Activated gamma-delta T cell treated with anti-CD3 and anti-CD28 coated beads, Interleukin-2, amount 50 U/mL, for 16 hours (primary cell): ENCODE results near the gene DAPK2.

Source experiments
- DNase-seq: peaks from one replicate; pipeline ENCODE4 v3.0.0-alpha.2; 2020; ENCODE audit warnings: low read depth

The DAPK2 gene

DNA sequence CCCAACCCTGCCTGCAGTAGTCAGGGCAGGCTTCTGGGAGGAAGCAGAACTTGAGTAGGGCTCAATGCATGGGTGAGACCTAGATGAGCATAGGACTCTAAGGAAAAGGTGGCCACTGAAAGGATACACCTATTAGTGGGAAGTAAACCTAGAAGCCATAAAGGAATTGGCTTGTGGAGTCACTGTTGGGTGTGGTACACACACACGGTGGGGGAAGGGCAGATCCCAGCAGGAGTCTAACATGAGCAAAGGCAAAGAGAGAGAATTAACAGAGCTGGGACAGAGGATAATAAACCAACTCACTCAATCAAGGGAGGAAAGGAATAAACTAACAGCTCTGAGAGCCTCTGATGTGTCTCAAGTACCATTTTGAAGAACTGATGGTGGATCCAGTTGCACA is 23.1 kb downstream of the DAPK2 start:
- no peak for DNase-seq

DNA sequence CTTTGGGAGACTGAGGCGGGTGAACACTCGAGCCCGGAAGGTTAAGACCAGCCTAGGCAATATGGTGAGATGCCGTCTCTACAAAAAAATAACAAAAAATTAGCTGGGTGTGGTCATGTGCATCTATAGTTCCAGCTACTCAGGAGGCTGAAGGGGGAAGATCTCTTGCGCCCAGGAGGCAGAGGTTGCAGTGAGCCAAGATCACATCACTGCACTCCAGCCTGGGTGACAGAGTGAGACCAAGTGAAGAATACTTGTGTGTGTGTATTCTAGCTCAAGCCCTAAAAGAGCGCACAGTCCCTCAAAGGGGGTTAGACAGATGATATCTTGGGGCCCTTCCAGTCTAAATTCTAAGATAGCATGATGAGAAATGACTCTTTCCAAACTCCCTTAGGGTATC is 23.7 kb downstream of the DAPK2 start:
- DNase-seq: no peak

DNA sequence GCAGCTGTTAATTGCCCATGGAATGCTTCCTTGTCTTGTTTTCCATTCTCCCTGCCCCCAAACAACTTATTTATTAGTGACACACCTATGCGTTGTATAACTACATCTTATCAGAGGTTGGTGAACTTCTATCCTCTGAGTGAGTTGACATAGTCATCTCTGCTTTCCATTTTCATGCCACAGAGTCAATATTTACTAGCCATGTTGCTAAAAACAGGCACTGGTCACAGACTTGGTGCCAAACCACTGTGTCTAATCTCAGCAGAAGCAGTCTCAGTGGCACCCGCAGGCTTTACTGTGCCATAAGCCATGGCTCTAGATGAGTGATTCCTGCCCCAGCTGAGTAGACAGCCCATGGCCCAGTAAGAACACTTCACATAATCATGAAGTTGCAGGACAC is 26.5 kb downstream of the DAPK2 start:
- no peak for DNase-seq

DNA sequence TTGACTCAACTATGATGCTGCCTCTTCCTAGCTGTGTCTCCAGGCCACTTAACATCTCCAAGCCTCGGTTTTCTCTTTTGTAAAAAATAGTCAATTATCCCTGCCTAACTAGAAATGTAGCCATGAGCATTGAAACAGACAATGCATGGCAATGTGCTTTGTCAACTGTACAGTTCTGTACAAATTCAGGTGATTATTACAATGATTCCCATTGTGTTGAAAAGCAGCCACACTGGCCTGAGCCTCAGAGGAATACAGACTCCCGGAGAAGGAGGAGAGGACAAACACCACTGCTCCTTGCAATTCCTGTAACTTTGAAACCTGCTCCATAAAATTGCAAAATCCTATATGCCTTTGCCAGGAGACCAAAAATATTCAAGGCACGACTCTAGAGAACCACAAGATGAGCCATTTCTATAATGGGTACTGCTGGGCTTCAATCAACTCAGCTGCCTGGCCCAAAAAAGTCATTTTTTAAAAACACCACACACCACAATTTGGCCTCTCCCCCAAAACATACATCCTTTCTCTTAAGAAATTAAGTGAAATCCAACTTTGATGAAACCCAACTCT is 28.6 kb downstream of the DAPK2 start:
- no peak for DNase-seq

DNA sequence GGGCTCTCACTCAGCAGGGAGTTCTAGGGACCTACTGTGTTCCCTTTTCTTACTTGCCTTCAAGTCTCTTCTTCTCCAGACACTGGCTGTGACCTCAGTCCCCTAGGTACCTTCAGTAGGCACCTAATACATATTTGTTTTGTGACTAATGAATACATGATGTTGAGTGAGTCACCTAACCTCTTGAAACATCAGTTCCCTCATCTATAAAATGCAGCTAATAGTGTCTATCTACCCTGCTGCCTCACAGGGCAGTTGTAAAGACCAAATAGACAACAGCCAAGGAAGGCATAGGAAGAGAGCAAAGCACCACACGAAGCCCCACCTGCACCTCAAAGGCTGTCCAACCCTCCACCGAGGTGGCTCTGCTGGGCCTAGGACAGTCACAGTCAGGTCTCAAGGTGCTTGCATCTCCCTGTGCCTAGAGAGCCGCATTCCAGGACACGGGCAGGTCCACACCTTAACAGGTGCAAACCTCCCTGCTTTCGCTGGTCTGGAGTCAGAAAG is 29.1 kb downstream of the DAPK2 start:
- DNase-seq: no peak

DNA sequence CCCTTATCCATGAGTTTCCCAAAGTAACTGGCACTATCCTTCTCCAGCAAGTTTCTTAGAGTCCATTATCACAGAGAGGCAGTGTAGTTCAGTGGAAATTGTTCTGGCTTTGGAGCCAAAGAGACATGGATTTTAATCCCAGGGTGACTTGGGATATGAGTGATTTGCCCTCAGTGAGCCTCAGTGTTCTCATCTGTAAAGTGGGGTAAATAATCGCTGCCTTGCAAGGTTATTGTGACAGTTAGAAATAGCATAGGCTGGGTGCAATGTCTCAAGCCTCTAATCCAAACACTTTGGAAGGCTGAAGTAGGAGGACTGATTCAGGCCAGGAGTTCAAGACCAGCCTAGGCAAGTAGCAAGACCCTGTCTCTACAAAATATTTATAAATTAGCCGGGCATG is 30.0 kb downstream of the DAPK2 start:
- DNase-seq: no peak

DNA sequence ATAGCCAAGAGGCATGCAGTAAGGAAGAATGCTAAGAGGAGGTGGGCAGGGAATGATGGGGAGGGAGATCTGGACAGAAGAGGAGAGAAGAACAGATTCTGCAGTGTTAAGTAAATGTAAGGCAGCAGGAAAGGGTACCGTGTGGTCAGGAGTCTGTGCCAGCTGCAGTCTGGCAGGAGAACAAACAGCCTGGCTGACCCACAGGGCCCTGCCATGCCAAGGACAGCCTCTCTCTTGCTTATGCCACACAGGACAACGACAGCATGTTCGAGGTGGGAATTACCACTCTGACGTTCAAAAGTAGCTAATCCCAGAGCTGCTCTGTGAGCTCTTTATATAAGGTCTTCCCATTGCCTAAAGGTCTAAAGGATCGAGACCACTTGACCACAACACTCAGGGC is 31.3 kb downstream of the DAPK2 start:
- DNase-seq: no peak

DNA sequence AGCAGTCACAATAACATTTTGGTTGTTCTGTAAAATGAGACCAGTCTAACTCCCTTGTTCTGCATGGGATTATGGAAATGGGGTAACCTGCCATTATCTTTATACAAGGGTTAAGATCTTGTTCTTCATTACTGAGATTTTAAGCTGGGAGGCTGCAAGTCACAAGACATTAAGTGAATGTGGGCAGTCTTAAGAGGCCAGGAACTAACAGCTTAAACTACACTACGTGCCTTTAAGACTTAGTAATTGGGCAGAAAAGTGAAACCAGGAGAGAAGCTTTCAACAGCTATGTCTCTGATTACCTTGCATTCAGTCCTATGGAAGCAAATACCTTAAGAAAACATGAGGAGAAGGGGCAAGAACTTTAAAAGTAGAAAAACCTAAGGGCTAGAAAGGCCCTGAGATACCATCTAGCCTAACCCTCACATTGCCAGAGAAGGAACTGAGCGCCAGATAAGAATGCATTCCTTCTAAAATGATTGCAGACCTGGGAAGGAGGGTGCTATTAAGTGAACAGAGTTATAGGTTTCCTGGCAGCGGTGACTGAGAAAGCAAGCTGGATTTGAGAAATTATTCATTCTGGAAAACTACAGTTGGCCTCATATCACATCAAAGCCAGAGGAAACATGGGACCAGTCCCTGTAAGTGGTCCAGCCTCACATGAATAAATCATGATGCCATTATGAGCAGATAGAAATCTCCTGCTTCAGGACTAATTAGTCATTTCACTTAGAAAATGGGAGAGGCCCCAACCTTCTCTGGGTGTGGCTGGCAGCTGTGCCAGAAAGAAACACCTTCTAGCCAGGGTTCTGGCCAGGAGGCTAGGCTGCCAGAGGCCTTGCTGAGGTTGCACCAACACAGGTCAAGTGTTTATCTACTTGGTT is 32.9 kb downstream of the DAPK2 start:
- no peak for DNase-seq

DNA sequence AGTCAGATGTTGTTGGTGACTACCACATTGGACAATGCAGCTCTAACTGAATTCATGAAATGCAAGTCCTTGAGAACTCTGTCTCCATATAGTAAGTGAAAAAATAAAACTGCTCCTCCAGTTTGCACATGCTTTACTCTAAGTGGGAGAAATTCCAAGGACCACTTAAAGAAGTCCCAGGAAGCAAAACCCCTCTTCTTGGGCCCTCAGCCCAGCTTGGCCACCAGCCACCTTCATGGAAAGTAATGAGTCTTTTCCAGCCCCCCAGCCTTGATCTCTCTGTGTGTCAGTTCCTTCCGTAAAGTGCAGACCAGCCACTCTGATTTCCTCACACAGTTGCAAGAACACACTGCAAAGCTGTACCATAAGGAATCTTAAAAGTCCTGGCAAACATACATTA is 34.5 kb downstream of the DAPK2 start:
- no peak for DNase-seq

DNA sequence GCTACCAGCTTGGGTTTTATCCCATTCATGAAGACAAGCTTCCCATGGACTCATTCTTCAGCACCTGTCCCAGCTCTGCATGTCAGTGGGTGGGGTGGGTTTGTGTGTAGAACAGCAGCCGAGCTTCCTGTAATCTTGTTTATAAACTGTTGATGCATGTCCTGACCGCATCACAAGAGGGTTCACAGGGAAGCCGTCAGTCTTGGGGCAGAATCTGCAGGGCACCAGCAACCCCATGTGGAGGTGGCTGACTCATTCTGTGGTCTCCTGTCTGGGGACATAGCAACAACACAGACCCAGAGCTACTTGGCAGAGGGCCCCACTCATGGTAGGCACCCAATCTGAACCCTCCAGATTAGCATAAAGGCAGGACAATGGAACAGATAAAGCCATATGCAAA is 35.6 kb downstream of the DAPK2 start:
- DNase-seq: peak; percentile 82

DNA sequence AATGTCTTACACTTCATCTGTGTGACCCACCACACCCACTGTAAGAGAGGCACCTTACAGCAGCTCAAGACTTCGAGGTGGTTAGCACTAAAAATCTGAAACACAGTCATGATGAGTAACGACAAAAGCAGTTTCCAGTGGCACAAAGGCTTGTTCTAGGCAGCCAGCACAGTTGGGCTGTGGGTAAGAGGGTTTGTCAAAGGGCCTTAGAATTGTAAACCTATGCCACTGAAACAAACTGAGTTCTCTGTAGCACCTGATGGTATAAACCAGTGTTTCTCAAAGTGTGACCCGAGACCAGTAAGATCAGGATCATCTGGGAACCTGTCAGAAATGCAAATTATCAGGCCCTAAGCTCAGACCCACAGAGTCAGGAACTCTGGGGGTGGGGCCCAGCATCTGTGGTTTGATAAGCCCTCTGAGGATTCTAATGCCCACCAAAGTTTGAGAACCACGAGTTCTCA is 36.5 kb downstream of the DAPK2 start:
- peak; percentile 31 for DNase-seq

DNA sequence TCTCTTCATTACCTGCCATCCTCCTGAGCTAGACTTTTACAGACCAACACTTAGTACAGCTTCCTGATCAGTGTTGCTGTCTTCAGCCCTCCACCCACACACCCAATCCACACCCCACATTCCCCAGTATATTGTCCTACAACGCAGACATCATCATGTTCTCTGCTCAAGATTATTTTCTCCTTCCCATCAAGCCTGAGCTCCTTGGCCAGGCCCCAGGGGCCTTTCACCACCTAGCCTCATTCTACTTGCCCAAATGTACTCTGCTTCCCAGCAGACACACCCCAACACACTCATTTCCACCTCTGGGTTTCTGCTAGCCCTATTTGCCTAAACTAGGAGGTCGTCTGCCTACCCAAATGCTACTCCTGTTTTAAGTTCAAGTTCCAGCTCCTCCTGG is 37.0 kb downstream of the DAPK2 start:
- no peak for DNase-seq

DNA sequence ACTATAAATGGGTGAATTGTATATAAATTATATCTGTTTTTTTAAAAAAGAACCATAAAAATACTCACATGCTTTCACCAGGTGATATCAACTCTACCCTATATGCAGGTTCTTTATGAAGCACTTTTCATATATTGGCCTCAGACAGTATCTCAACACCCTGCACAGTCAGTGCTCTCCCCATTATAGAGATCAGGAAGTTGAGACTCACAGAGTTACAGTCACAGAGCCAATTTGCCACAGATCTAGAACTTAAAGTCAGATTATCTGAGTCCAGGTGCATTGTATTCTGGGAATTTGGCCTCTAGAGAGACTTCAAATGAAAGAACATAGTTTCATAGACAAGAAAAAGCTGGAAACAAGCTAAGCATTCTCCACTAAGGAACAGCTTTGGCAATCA is 38.1 kb downstream of the DAPK2 start:
- no peak for DNase-seq

DNA sequence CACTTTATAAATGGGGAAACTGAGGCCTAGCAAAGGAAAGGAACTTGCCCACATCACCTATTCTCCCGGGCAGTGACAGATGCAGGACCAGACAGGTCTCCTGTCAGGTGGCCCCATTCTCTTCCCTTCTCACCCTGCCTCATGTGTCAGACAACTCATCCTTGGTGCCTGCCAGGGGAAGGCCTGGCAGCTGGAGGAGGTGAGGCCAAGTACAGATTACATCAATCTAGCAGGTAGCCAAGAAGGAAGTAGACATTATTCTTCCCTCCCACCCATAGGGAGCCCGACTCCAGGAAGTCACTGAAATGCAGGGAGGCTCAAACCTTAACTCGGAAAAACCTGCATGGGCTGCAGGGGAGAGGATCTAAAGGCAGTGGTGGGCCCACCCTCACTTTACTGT is 39.6 kb downstream of the DAPK2 start:
- no peak for DNase-seq

DNA sequence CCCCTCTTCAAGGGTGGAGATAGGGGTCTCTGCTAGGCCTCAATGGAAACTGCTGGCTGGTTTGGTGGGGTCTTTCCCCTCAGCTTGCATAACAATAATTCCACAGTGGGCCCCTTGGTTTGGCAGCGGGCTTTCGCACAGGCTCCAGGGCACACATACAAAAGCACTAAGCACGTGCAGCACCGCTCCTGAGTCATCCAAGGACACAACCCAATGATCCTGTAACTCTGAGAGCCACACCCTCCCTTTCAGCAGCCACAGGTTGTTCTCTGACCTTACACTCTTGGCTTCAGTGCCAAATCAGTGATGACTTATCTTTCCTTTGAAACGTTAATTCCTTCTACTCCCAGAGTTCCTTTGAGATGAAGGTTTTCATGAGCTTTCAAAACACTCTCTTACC is 41.7 kb downstream of the DAPK2 start:
- DNase-seq: no peak

DNA sequence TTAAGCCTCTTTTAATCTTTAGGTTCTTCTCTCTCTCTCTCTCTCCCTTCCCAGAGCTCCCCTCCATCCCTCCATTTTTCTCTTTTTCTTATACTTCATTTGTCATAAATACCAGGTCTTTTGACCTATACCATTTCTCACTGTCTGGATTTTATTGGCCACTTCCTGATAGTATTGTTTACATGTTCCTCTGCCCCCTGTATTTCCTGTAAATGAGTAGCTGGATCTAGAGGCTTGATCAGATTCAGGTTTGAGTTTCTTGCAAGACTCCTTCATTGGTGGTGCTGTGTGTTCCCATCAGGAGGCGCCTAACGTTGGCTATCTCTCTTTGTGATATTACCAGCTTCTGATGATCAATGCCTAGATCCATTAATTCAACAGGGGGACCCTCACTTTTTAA is 42.2 kb downstream of the DAPK2 start:
- no peak for DNase-seq

DNA sequence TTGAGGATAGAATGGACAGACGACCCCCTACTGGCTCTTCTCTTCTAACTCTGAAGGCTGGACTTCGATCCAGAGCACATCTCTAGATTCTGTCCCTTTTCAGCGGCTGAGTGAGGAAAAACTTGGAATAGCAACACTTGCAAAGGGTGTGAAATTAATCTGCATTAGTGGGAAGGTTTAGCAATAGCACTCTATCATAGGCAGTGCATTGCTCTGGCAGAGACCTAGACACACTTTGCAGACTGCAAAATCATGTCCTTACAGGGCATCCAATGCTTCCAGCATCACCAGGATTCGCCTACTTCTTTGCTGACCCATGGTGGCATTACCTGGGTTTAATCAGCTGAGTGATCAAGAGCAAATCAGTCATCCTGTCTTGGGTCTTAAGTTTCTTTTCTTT is 43.1 kb downstream of the DAPK2 start:
- DNase-seq: no peak

DNA sequence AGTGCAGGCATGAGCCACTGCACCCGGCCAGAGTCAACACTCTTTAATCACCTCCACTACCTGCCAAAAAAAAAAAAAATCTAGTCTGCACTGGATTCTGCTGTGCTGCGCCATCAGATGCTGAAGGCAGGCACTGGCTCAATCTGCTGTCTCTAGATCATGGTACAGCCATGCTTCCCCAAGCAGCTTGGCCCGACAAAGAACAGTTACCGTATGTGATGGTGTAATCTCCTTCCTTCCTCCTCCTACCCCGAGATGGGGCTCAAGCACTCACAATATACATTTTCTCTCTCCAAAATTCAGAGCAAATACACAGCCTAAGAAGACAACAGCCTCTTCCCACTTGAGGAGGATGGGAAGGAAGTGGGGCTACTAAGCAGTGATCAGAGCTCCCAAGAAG is 45.1 kb downstream of the DAPK2 start:
- DNase-seq: no peak

DNA sequence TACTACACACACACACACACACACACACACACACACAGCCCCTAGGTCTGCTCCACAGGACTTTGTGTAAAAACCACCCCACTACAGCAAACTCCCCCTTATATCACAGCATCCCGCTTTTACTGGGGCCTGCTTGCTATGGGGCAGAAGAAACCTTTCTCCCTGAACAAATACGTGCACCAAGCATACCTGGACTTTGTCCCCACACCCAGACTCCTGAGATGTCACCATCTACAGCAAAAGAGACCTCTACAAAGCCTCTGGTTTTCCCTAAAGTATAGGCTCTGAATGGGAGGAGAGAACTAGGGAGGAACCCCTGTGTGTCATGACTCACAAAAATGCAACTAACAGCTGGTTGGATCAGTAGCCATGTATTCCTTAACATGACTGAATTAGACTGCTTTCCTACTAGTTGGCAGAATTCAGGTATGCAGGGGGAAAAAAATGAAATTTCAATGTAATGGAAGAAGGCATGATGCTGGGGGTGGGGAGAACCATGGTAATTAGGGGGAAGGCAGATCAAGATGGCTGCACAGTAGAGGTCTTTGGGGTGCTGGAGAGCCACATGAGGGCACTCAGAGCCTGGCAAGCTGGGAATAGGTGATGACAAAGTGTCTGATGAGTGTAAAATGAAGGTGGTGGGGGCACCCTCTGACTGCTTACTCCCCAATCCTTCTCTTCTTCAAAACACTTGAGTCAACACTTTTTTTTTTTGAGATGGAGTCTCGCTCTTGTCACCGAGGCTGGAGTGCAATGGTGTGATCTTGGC is 45.9 kb downstream of the DAPK2 start:
- DNase-seq: no peak

DNA sequence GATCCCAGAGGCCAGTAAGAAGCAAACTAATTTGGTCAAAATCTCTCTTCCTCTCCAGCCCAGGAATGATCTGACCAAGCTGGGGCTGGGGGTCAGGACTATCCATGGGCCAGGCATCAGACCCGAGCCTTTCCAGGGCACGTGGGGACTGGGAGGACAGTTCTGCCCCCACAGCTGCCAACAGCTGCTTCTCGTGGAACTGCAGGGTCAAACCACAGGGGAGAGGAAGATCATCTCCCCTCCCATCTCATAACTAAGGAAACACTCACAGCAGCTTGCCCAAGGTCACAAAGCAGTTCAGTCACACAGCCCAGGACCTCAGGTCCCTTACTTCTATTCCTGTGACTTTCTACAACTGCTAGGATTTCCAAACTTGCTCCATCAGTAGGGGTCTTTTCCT is 47.1 kb downstream of the DAPK2 start:
- DNase-seq: no peak

DNA sequence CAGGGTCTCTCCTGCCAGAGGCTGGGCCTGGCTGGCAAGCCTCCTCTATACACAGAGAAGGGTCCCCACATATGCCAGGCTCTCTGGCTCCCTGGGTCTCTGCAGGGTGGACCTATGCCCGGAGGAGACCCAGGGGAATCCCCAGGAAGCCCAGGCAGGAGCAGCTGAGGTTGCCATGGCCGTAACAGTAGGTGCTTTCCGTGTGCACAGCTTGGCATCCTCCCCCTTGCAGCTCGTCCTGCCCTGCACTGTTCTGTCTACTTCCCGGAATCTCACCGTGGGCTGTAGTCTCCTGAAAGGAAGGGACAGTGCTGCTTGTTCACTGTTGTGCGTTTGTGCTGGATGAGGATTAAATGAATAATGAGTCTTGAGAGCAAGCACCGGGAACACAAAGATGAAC is 47.8 kb downstream of the DAPK2 start:
- DNase-seq: no peak

DNA sequence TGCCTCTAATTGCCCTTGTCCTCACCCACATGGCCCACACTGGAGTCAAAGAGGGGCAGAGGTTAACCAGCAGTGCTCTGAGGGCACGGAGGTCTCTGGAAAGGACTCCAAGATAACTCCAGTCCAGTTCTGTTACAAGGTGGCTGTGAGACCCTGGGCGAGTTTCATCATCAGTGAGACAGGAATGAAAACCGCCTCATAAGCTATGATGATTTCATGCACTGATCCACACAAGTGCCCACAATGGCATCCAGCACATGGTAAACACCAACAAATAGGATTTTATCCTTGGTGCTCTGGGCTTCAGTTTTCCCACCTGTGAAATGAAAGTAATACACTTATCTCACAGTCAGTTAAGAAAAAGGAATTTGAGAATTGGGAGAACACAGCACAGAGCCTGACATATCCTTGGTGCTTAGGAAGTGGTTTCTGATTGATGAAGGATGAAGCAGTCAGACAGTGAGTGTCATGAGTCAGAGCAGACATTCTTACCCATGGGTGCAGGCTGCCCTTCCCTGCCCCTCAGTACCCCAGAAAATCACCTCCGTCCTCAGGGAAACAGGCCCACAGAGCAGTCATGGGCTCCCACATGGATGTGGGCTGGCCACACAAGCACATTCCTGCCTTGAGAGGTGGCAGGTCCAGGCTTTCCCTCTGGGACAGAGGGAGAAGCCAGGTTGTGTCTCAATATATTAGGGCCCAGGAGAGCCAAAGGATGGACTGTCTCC is 48.4 kb downstream of the DAPK2 start:
- DNase-seq: no peak
